Measurements from ENCODE around the gene PTGER4.

PTGER4 gene

GRCh38 chr5:40736103-40736875, 56.6 kb downstream of the PTGER4 start:
- Histone ChIP-seq H3K9ac (no peak overlapping the region), H3K4me3 (IDR thresholded peaks at IDR 0.05; ENCODE audit: insufficient read depth, low read depth, low read length) (no peak overlapping the region), H3K4me2 (no peak overlapping the region), H4K20me1 (ENCODE audit: insufficient read depth) (no peaks in the 10 kb centered on the region), H3K36me3 (ENCODE audit: insufficient read depth) (no peaks in the 10 kb centered on the region), H3K79me2 (ENCODE audit: insufficient read depth, low read depth) (no peaks in the 10 kb centered on the region), H3K27ac (no peak overlapping the region), H2AFZ (ENCODE audit: low read depth) (no peak overlapping the region), H3K27me3 (ENCODE audit: insufficient read depth, low read depth) (no peaks in the 10 kb centered on the region), H3K4me1 (ENCODE audit: low read depth, poor library complexity, severe bottlenecking) (no peaks in the 10 kb centered on the region)
- peak; percentile 79 for TF ChIP-seq CTCF (conservative IDR thresholded peaks at IDR 0.05; ENCODE audit: low read depth, low read length)

GRCh38 chr5:40738502-40738901, 58.8 kb downstream of the PTGER4 start:
- Histone ChIP-seq H3K27ac (no peak overlapping the region), H2AFZ (ENCODE audit: low read depth) (no peak overlapping the region), H3K27me3 (ENCODE audit: insufficient read depth, low read depth) (no peaks in the 10 kb centered on the region), H3K4me3 (IDR thresholded peaks at IDR 0.05; ENCODE audit: insufficient read depth, low read depth, low read length) (no peak overlapping the region), H3K36me3 (ENCODE audit: insufficient read depth) (no peaks in the 10 kb centered on the region), H4K20me1 (ENCODE audit: insufficient read depth) (no peaks in the 10 kb centered on the region), H3K4me1 (ENCODE audit: low read depth, poor library complexity, severe bottlenecking) (no peaks in the 10 kb centered on the region), H3K9ac (no peak overlapping the region), H3K79me2 (ENCODE audit: insufficient read depth, low read depth) (no peaks in the 10 kb centered on the region), H3K4me2 (no peak overlapping the region)
- no peak for TF ChIP-seq CTCF (conservative IDR thresholded peaks at IDR 0.05; ENCODE audit: low read depth, low read length)
